Peyer's patch (tissue), 4 donors: ENCODE results near the gene CHST5. TPM values are rescaled to one million over a fixed set of nuclear protein-coding genes. Genes with fewer than 3 reads are reported as not detected.

Experiments used
- DNase-seq, 3 donors: peaks; one replicate each; pipeline ENCODE4 v3.0.0-alpha.2; 2017 to 2019
- H3K27ac ChIP-seq, 4 donors: fragments of 200-600 bp; sonication (generic); one replicate each; pipeline ENCODE4 v1.5.1; 2016 to 2019
- H3K27me3 ChIP-seq, 2 donors: fragments of 200-600 bp; sonication (generic); one replicate each; pipeline ENCODE4 v1.5.1; 2019
- H3K36me3 ChIP-seq, 3 donors: fragments of 200-600 bp; sonication (generic); one replicate each; pipeline ENCODE4 v1.5.1; 2016 to 2019
- H3K4me1 ChIP-seq, 4 donors: fragments of 200-600 bp; sonication (generic); one replicate each; pipeline ENCODE4 v1.5.1; 2016 to 2019
- H3K4me3 ChIP-seq, 4 donors: fragments of 200-600 bp; sonication (generic); 1 replicate in 3 of 4; 2 replicates in 1 of 4; pipeline ENCODE4 v1.5.1; 2016 to 2019; ENCODE audit warnings: mild to moderate bottlenecking in 1 of 4
- H3K9me3 ChIP-seq, 4 donors: fragments of 200-600 bp; sonication (generic); one replicate each; pipeline ENCODE4 v1.5.1; 2016 to 2019; ENCODE audit warnings: mild to moderate bottlenecking in 1 of 4
- CTCF ChIP-seq, 6 experiments: fragments of 450-650 bp in 4 of 6; fragments of 200-600 bp in 2 of 6; sonication (generic) in 1 of 6; IDR thresholded peaks; one replicate each; pipeline ENCODE4 v1.5.1; 2017 to 2019; ENCODE audit warnings: antibody characterized with exemption in 6 of 6, mild to moderate bottlenecking in 3 of 6, moderate library complexity in 1 of 6
- POLR2A ChIP-seq, 2 donors: fragments of 450-650 bp; IDR thresholded peaks; one replicate each; pipeline ENCODE4 v1.5.1; 2017; ENCODE audit warnings: antibody characterized with exemption in 2 of 2, mild to moderate bottlenecking in 2 of 2, moderate library complexity in 2 of 2
- total RNA-seq, 4 donors: library from RNA; depleted of rRNA; stranded (reverse); fragments of >200 nt; gene quantifications; one replicate each; pipeline ENCODE4 v1.1.0, GENCODE V29; 2016

CHST5 gene
- total RNA-seq, 4 donors from 2014 or later, result 5.8 to 160 (median 75.8) TPM

- DNase-seq, result no peak
- Histone ChIP-seq H3K9me3 (no peaks in the 10 kb centered on the region), H3K27ac (no peak overlapping the region), H3K36me3 (no peaks in the 10 kb centered on the region), H3K4me1 (peaks cover 0 to 12% (median 0%) of the 10 kb centered on the region in 4 donors), H3K27me3 (no peaks in the 10 kb centered on the region), H3K4me3 (no peak overlapping the region)
- TF ChIP-seq POLR2A (IDR thresholded peaks at IDR 0.05), result no peak
- TF ChIP-seq CTCF (IDR thresholded peaks at IDR 0.05), result no peak
Observed at GRCh38 chr16:75483222-75483621, 52.7 kb downstream of the CHST5 start.

DNA sequence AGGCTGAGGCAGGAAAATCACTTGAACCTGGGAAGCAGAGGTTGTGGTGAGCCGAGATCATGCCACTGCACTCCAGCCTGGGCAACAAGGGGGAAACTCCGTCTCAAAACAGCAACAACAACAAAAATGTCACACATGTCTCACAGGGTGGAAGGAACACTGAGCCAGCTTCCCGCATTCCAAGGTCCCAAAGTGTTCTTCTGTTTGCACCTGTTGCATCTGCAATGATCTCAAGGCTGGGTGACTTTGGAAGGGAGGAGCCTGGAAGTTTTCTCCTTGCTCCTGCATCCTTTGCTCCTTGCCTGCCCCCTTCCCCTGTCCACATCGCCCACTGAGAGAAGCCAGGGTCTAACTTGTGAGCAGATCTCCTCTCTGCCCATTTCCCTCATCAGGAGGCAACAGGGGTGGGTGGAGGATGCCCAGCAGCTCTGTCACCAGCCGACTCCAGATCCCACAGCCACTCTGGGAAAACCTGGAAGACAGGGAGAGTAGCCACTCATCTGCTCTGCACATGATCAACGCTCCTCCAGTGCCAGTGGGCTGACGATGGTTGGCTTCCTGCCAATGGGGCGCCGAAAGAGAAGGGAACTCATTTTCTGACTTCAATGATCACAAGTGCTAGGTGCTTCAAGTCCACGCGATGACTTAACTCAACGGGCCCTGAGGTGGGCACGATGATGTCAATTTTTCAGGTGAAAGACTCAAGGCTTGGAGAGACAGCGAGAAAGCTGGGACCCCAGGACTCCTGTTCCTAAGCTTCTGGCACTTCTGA is 53.3 kb downstream of the CHST5 start:
- Histone ChIP-seq H3K27me3 (no peaks in the 10 kb centered on the region), H3K27ac (no peak overlapping the region), H3K4me3 (no peak overlapping the region), H3K36me3 (no peaks in the 10 kb centered on the region), H3K4me1 (peaks cover 0 to 12% (median 0%) of the 10 kb centered on the region in 4 donors), H3K9me3 (no peaks in the 10 kb centered on the region)
- no peak for DNase-seq
- TF ChIP-seq POLR2A (IDR thresholded peaks at IDR 0.05) (no peak), CTCF (IDR thresholded peaks at IDR 0.05) (no peak)

- TF ChIP-seq POLR2A (IDR thresholded peaks at IDR 0.05), result no peak
- TF ChIP-seq CTCF (IDR thresholded peaks at IDR 0.05), result no peak
- H3K27ac ChIP-seq, result no peak overlapping the region
- no peaks in the 10 kb centered on the region for H3K9me3 ChIP-seq
- no peak overlapping the region for H3K4me3 ChIP-seq
- no peaks in the 10 kb centered on the region for H3K27me3 ChIP-seq
- DNase-seq, result no peak
- H3K36me3 ChIP-seq, result no peaks in the 10 kb centered on the region
- peaks cover 0 to 6% (median 0%) of the 10 kb centered on the region in 4 donors for H3K4me1 ChIP-seq
Observed at GRCh38 chr16:75481475-75481874, 54.4 kb downstream of the CHST5 start.

- no peak for TF ChIP-seq CTCF (IDR thresholded peaks at IDR 0.05)
- no peak for TF ChIP-seq POLR2A (IDR thresholded peaks at IDR 0.05)
- no peaks in the 10 kb centered on the region for H3K9me3 ChIP-seq
- no peaks in the 10 kb centered on the region for H3K36me3 ChIP-seq
- H3K4me3 ChIP-seq, result no peak overlapping the region
- H3K27me3 ChIP-seq, result no peaks in the 10 kb centered on the region
- H3K4me1 ChIP-seq, result no peaks in the 10 kb centered on the region
- no peak for DNase-seq
- H3K27ac ChIP-seq, result no peak overlapping the region
Observed at GRCh38 chr16:75479421-75479990, 56.4 kb downstream of the CHST5 start.

Other genes starting within 250 kb of the CHST5 start
- 100 to 1,000 TPM; 125 to 205 (median 156) TPM for gene CFDP1, start 102.6 kb downstream of the CHST5 start, total RNA-seq
- 10 to 100 TPM; 37.1 to 95.1 (median 62.8) TPM for gene TMEM170A, start 71.4 kb downstream of the CHST5 start, total RNA-seq
- gene CHST6, start 40.7 kb downstream of the CHST5 start, total RNA-seq, result 10 to 100 TPM in 3 of 4 donors, not detected in 1; 12.8 to 50.2 (median 22.3) TPM
- gene TMEM231, start 20.1 kb upstream of the CHST5 start, total RNA-seq, result 10 to 100 TPM in 1 of 4 donors, 1 to 10 TPM in 3; 3.3 to 17.9 (median 4.0) TPM
- gene GABARAPL2, start 30.3 kb upstream of the CHST5 start, total RNA-seq, result 10 to 100 TPM; 52.0 to 80.9 (median 61.9) TPM
- gene ADAT1, start 87.2 kb upstream of the CHST5 start, total RNA-seq, result 10 to 100 TPM; 39.2 to 74.1 (median 66.6) TPM
- gene KARS1, start 111.6 kb upstream of the CHST5 start, total RNA-seq, result 10 to 100 TPM; 71.3 to 87.5 (median 82.7) TPM
- gene TERF2IP, start 111.7 kb upstream of the CHST5 start, total RNA-seq, result 10 to 100 TPM; 28.9 to 31.0 (median 30.8) TPM
- gene CPHXL2, start 140.9 kb upstream of the CHST5 start, total RNA-seq, result not detected
- not detected for gene DUXB, start 165.4 kb upstream of the CHST5 start, total RNA-seq
- not detected for gene CPHXL, start 190.4 kb upstream of the CHST5 start, total RNA-seq